Measurements from ENCODE around the gene CLDN20. TPM values are rescaled to one million over a fixed set of nuclear protein-coding genes. Genes with fewer than 3 reads are reported as not detected.

The CLDN20 gene
- total RNA-seq, 1 donor, result not detected

DNA sequence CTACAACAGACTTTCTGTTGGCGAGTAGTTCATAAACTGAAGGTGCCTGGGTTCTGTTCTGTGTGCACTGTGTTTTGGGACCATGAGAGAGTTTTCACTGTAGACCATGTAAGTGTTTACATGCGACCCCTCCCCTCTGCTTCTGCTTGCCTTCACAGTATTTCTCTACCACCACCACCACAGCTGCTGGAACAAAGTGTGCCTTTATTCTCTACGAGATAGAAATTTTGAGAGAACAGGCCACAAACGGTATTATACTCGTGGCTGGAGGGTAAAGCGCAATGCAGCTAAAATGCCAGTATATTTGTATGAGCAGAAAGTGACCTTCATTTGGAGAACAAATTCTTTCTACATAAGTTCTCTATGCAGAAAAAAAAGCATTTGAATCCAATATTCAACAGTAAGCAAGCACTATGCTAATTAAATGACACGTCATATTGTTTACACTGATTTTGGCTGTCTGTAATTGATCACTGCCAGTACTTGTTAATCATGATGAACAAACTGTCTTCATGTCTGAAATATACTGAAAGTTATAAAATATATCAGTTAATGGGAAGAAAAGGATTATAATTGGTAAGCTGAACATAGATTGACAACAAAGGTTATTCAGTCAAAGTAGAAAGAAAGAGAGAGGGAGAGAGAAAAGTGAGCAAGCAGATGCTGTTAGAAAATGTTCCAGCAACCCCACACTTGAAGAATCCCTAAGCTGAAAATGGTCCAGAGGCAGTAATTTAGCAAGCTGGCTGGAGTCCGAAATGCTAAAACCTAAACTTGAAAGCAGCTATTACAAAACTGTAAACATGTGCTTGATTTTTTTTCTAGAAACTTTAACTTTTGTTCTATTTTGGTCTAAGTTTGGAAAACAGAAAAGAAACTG lies 8.8 kb downstream of the CLDN20 start:
- H3K4me1 ChIP-seq (ENCODE audit: insufficient read depth, low read length), result no peaks in the 10 kb centered on the region
- no peak overlapping the region for H3K4me3 ChIP-seq (ENCODE audit: low read length)
- no peaks in the 10 kb centered on the region for H3K27me3 ChIP-seq (ENCODE audit: insufficient read depth, low read length)
- no peaks in the 10 kb centered on the region for H3K9me3 ChIP-seq (ENCODE audit: low read depth, low read length)

DNA sequence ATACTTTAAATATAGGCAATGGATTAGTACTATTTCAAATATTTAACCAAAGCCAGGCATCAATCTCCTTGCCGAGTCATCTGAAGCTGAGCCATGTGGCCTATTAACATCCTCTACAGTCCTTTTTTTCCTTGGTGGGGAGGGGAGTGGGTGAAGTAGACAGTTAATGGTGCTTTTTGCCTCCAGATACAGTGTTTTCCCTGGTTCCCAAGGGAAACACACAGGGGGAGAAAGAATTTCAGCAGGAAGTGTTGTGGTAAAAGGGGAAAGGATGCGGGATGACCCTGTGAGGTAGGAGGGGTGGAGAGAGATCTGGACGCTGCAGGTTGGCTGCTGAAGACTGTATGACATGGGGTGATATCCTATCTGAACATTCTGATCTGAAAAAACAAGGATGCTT lies 9.6 kb downstream of the CLDN20 start:
- H3K9me3 ChIP-seq (ENCODE audit: low read depth, low read length), result no peaks in the 10 kb centered on the region
- no peak overlapping the region for H3K4me3 ChIP-seq (ENCODE audit: low read length)
- no peaks in the 10 kb centered on the region for H3K4me1 ChIP-seq (ENCODE audit: insufficient read depth, low read length)
- no peaks in the 10 kb centered on the region for H3K27me3 ChIP-seq (ENCODE audit: insufficient read depth, low read length)

DNA sequence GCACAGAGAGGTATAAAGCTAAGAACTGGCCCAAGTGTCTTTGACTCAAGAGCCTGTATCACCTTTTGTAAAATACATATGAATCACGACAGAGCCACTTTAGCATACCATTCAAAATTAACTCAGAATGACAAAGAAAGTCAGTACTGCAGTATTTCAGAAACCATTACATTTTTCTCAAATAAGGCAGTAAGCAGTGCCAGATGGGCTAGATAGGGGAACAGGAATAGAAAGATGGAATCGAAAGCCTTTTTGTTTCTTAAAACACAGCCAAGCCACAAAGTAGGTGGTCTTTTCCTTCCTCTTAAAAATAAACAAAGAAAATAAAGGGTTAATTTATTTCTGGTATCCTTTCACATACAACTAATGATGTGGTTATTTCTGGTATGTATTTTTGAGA lies 10.3 kb downstream of the CLDN20 start:
- Histone ChIP-seq H3K4me1 (ENCODE audit: insufficient read depth, low read length) (no peaks in the 10 kb centered on the region), H3K9me3 (ENCODE audit: low read depth, low read length) (no peaks in the 10 kb centered on the region), H3K4me3 (ENCODE audit: low read length) (no peak overlapping the region), H3K27me3 (ENCODE audit: insufficient read depth, low read length) (no peaks in the 10 kb centered on the region)

DNA sequence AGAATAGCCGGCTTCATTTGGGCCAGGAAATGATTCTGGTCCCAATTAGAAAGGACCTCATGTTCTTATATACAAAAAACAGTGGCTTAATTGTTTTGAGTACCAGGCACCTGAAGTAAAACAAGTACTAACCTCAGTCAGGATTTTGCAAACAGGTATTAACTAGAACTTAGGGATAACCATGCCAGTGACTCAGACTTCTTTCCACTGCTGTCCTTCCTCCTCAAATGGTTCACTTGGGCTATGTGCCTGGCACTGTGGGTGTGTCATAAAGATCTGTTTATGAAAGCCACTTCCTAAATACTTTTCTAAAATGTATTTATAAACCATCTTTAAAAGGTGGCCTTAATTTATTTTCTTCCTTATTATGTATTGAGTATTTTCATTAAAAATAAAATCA lies 10.7 kb downstream of the CLDN20 start:
- Histone ChIP-seq H3K4me3 (ENCODE audit: low read length) (no peak overlapping the region), H3K9me3 (ENCODE audit: low read depth, low read length) (no peaks in the 10 kb centered on the region), H3K4me1 (ENCODE audit: insufficient read depth, low read length) (no peaks in the 10 kb centered on the region)

DNA sequence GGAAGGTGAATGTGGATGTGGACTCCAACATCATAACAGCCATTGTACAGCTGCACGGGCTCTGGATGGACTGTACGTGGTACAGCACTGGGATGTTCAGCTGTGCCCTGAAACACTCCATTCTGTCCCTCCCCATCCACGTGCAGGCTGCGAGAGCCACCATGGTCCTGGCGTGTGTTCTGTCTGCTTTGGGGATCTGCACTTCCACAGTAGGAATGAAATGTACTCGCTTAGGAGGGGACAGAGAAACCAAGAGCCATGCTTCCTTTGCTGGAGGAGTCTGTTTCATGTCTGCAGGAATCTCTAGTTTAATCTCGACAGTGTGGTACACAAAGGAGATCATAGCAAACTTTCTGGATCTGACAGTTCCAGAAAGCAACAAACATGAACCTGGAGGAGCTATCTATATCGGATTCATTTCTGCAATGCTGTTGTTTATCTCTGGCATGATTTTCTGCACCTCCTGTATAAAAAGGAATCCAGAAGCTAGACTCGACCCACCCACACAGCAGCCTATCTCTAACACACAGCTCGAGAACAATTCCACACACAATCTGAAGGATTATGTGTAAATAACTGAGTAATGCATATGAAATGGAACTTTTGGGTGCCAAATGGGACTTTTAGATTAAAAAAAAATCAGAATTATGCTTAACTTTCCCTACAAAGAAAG lies 12.1 kb downstream of the CLDN20 start:
- Histone ChIP-seq H3K27me3 (ENCODE audit: insufficient read depth, low read length) (no peaks in the 10 kb centered on the region), H3K4me3 (ENCODE audit: low read length) (no peak overlapping the region), H3K4me1 (ENCODE audit: insufficient read depth, low read length) (no peaks in the 10 kb centered on the region), H3K9me3 (ENCODE audit: low read depth, low read length) (no peaks in the 10 kb centered on the region)

More for the DNA sequence above, 10.7 kb downstream of the CLDN20 start:
- H3K27me3 ChIP-seq (ENCODE audit: insufficient read depth, low read length), result no peaks in the 10 kb centered on the region

DNA sequence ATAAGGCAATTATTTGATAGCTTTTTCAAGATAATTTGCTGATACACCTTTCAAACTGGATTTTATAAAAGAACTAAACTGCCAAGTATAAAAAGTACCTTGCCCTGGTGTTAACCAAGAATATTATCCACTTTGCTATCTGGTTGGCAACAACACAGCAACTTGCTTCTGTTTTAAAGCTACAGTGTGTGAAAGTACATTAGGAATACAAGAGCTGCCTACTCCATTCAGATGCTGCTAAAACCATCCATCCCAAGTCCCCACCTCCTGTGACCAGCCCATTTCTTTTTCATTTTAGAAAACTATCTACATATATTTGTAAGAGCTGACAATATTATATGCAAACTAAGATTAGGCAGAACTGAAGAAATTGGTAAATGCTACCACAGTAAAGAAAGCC lies 12.8 kb downstream of the CLDN20 start:
- no peaks in the 10 kb centered on the region for H3K4me1 ChIP-seq (ENCODE audit: insufficient read depth, low read length)
- no peak overlapping the region for H3K4me3 ChIP-seq (ENCODE audit: low read length)
- no peaks in the 10 kb centered on the region for H3K27me3 ChIP-seq (ENCODE audit: insufficient read depth, low read length)
- no peaks in the 10 kb centered on the region for H3K9me3 ChIP-seq (ENCODE audit: low read depth, low read length)

DNA sequence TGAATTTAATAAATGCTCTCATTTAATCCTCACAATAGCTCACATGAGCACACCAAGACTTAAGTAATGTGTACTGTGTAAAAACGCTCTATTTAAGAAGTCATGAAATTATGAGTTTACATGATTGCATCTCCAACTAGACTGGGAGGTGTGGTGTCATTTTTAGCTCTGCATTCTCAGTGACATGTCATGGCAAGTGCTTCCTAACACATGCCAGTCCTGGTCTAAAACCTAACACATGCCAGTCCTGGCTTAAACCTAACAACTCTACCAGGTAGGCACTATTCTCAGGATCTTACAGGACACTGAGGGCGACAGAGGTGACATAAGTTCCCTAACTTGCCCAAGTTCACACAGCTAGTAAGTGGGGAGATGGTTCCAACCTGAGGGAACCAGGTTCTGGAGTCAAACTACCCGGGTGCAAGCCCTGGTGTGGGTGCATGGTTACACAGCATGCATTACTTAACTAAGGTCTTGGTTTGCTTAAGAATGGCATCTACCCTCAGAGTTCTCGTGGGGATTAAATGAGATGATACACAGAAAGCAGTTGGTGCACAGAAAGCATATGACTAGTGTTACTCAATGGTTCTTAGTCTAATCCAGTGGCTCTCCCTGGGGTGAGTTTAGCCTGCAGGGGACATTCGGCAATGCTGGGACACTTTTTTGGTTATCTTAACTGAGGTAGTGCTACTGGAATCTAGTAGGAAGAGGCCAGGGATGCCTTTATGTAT lies 14.7 kb downstream of the CLDN20 start:
- Histone ChIP-seq H3K4me3 (ENCODE audit: low read length) (no peak overlapping the region), H3K4me1 (ENCODE audit: insufficient read depth, low read length) (no peaks in the 10 kb centered on the region), H3K9me3 (ENCODE audit: low read depth, low read length) (no peaks in the 10 kb centered on the region), H3K27me3 (ENCODE audit: insufficient read depth, low read length) (no peaks in the 10 kb centered on the region)

DNA sequence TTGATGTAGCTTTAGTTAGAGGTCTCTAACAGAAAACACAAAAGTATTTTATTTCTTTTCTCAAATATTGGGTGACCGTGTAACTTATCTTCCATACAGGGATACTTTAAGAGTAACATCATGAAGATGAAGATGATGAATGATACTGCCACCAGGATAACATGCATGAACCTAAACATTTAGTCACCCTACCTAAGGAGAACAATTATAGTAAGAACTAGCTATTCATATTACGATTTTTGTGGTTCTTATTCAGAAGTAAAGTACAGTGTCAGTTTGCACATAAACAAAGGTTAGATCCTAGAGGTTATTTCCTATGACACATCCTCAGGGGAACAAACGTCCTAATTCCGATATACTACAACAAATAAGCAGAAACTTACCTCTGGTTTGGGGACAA lies 21.0 kb downstream of the CLDN20 start:
- no peaks in the 10 kb centered on the region for H3K9me3 ChIP-seq (ENCODE audit: low read depth, low read length)
- H3K4me3 ChIP-seq (ENCODE audit: low read length), result no peak overlapping the region
- H3K27me3 ChIP-seq (ENCODE audit: insufficient read depth, low read length), result no peaks in the 10 kb centered on the region
- no peaks in the 10 kb centered on the region for H3K4me1 ChIP-seq (ENCODE audit: insufficient read depth, low read length)

DNA sequence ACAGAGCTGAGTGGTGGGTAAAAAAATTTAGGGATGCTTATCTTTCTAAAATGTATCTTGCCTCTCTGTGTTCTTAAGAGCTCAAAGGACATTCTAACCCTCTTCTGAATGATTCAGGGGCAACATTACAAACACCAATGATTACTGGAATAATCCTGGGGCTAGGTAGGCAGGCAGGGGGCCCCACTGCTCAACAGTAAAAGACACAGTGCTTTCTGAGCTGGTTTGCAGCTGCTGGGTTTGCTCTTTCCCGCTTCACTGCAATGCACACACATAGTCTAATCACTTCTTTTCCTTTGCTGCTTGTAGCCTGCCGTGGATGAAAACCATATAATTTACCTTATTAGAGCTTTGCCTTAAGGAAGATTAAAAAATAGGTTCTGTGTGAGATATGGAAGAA lies 23.9 kb downstream of the CLDN20 start:
- Histone ChIP-seq H3K4me1 (ENCODE audit: insufficient read depth, low read length) (no peaks in the 10 kb centered on the region), H3K9me3 (ENCODE audit: low read depth, low read length) (no peaks in the 10 kb centered on the region), H3K4me3 (ENCODE audit: low read length) (no peak overlapping the region), H3K27me3 (ENCODE audit: insufficient read depth, low read length) (no peaks in the 10 kb centered on the region)

DNA sequence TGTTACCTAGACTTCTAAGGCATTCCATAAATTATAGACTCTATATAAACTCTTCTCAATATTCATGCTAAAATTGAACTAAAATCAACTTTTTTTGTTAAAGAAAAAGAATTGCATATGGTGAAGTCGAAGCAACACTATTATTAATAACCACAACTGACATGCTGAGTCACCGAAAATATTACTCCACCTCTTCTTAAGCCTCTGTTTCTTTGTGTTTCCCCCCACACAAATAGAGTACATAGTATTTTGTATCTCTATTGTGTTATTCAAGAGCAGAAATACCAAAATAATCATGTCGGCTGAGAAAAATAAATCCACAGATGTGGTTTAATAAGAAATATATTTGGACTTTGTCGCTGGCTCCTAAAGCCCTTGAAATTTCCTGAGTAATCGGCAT lies 26.7 kb downstream of the CLDN20 start:
- no peaks in the 10 kb centered on the region for H3K9me3 ChIP-seq (ENCODE audit: low read depth, low read length)
- H3K4me1 ChIP-seq (ENCODE audit: insufficient read depth, low read length), result no peaks in the 10 kb centered on the region
- H3K27me3 ChIP-seq (ENCODE audit: insufficient read depth, low read length), result no peaks in the 10 kb centered on the region
- H3K4me3 ChIP-seq (ENCODE audit: low read length), result no peak overlapping the region

DNA sequence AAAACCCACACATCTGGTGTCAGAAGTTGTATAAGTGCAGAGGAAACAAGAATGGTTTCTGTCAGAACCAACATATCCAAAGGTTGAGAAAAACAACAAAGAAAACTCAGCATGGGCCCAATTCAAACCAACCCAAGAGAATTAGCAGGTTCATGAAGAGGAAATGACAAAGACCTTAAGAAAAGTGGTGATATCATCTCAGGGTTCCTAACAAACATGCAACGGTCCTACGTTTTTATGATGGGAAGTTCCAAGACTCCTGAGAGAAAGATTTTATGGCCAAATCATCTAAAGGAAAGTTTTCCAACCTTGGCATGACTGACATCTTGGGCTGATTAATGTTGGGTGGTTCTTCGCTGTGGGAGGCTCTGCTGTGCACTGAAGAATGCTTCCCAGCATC lies 27.5 kb downstream of the CLDN20 start:
- H3K4me1 ChIP-seq (ENCODE audit: insufficient read depth, low read length), result no peaks in the 10 kb centered on the region
- no peak overlapping the region for H3K4me3 ChIP-seq (ENCODE audit: low read length)
- H3K27me3 ChIP-seq (ENCODE audit: insufficient read depth, low read length), result no peaks in the 10 kb centered on the region
- H3K9me3 ChIP-seq (ENCODE audit: low read depth, low read length), result no peaks in the 10 kb centered on the region

DNA sequence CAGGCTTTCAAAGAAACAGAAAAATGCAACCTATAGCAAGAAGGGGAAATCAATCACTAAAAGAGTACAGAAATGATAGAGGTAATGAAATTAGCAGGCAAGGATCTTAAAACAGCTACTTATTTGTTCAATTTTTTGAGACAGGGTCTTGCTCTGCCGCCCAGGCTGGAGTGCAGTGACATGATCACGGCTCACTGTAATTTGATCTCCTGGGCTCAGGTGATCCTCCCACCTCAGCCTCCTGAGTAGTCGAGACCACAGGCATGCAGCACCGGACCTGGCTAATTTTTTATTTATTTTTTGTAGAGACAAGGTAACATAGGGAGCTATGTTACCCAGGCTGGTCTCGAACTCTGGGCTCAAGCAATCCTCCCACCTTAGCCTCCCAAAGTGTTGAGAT lies 28.9 kb downstream of the CLDN20 start:
- H3K27me3 ChIP-seq (ENCODE audit: insufficient read depth, low read length), result no peaks in the 10 kb centered on the region
- no peaks in the 10 kb centered on the region for H3K4me1 ChIP-seq (ENCODE audit: insufficient read depth, low read length)
- no peak overlapping the region for H3K4me3 ChIP-seq (ENCODE audit: low read length)
- H3K9me3 ChIP-seq (ENCODE audit: low read depth, low read length), result no peaks in the 10 kb centered on the region

DNA sequence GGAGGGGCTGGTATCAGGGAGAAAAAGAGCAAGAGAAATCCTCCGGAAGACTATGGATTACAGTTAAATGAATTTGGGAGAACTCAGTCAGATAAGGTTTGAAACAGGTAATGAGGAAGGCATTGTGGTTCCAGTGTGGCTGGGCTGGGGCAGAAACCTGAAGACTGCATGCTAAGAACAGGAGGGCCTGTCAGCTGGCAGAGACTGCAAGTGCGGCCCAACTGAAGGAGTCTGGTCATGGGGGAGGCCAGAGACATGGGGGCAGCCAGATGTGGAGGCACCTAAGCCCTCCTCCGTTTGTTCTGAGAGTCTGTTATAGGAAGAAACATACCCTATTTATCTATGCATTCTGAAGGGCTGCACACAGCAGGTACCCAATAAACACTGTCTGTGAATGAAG lies 33.9 kb downstream of the CLDN20 start:
- Histone ChIP-seq H3K27me3 (ENCODE audit: insufficient read depth, low read length) (no peaks in the 10 kb centered on the region), H3K4me1 (ENCODE audit: insufficient read depth, low read length) (no peaks in the 10 kb centered on the region), H3K9me3 (ENCODE audit: low read depth, low read length) (no peaks in the 10 kb centered on the region), H3K4me3 (ENCODE audit: low read length) (no peak overlapping the region)

DNA sequence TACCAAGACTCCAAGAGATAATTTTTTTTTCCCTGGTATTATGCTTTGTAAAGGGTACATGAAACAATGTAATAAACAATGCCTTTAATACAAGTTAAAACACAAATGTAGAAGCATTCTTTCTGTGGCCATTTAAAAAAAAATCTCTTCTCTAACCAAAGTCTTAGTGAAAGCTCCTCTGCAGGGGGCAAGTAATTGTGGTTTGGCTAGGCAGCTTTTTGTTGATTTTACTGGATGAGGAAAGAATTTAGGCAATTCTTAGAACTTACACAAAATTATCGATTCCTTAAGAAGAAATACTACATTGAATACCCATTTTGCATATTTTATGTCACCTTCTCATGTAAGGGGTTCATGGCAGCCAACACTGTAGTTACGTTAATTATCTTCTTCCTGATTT lies 38.1 kb downstream of the CLDN20 start:
- no peaks in the 10 kb centered on the region for H3K27me3 ChIP-seq (ENCODE audit: insufficient read depth, low read length)
- H3K4me1 ChIP-seq (ENCODE audit: insufficient read depth, low read length), result no peaks in the 10 kb centered on the region
- H3K4me3 ChIP-seq (ENCODE audit: low read length), result no peak overlapping the region
- H3K9me3 ChIP-seq (ENCODE audit: low read depth, low read length), result no peaks in the 10 kb centered on the region

DNA sequence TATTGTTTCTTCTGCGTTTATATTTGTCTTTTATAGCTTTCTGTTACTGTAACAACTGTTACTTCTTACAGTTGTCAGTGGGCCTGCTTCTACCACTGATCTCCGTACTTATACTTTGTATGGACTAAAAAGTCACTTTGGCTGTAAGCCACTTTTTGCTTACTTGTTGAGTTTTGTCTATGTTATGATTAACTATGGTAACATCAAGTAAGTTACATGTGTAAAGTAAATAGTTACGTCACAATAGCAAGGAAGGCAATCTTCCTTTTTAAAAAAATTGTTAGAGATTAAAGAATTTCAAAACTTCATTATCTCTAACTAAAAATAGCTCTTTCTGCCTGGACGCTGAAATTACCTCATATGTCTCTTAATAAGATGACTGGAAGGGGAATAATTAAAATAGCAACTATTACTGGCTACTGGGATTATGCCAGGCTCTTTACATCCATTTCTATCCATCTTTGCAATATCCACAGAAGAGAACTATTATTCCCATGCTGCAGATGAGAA lies 39.6 kb downstream of the CLDN20 start:
- no peaks in the 10 kb centered on the region for H3K27me3 ChIP-seq (ENCODE audit: insufficient read depth, low read length)
- H3K9me3 ChIP-seq (ENCODE audit: low read depth, low read length), result no peaks in the 10 kb centered on the region
- no peaks in the 10 kb centered on the region for H3K4me1 ChIP-seq (ENCODE audit: insufficient read depth, low read length)
- no peak overlapping the region for H3K4me3 ChIP-seq (ENCODE audit: low read length)

Measured in mononuclear cell (primary cell).